ENCODE measurements around the gene TTL.

TTL gene

DNA sequence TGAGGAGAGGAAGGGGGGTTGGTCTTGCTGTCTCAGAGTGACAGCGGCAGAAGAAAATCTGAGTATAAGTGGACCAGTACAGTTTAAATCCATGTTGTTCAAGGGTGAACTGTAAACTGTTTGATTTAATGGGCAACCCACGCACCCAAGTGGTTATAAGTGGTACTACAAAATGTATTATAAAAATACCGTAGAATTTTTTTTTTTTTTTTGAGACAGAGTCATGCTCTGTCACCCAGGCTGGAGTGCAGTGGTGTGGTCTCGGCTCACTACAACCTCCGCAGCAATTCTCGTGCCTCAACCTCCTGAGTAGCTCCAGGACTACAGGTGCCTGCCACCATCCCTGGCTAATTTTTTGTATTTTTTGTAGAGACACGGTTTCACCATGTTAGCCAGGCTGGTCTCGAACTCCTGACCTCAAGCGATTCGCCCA is 100.4 kb downstream of the TTL start:
- no peaks in the 10 kb centered on the region for H3K27me3 ChIP-seq (replicated peaks; ENCODE audit: control insufficient read depth, insufficient read depth, low read length)
- H3K36me3 ChIP-seq (ENCODE audit: control insufficient read depth, insufficient read depth, low read length), result peaks cover 4% of the 10 kb centered on the region
- H3K4me3 ChIP-seq (replicated peaks; ENCODE audit: low read depth, low read length), result no peak overlapping the region
- DNase-seq (ENCODE audit: extremely low read depth, insufficient read length), result no peak
- peak; percentile 41 for TF ChIP-seq CTCF (IDR thresholded peaks at IDR 0.05; ENCODE audit: insufficient read depth, low read length, poor library complexity, severe bottlenecking)

GRCh38 chr2:112583497-112584133 is 101.7 kb downstream of the TTL start:
- TF ChIP-seq CTCF (IDR thresholded peaks at IDR 0.05; ENCODE audit: insufficient read depth, low read length, poor library complexity, severe bottlenecking), result no peak
- DNase-seq (ENCODE audit: extremely low read depth, insufficient read length), result no peak
- H3K27me3 ChIP-seq (replicated peaks; ENCODE audit: control insufficient read depth, insufficient read depth, low read length), result no peaks in the 10 kb centered on the region
- peak overlapping the region; percentile 88 for H3K4me3 ChIP-seq (replicated peaks; ENCODE audit: low read depth, low read length)
- peaks cover 4% of the 10 kb centered on the region for H3K36me3 ChIP-seq (ENCODE audit: control insufficient read depth, insufficient read depth, low read length)

GRCh38 chr2:112584134-112584890 is 102.4 kb downstream of the TTL start, which contains the start of gene CHCHD5:
Gene CHCHD5 (plus strand): TSS chr2:112584609. CDS start chr2:112584648, 39 bp downstream.
- peak; percentile 3 for TF ChIP-seq CTCF (IDR thresholded peaks at IDR 0.05; ENCODE audit: insufficient read depth, low read length, poor library complexity, severe bottlenecking)
- Histone ChIP-seq H3K27me3 (replicated peaks; ENCODE audit: control insufficient read depth, insufficient read depth, low read length) (no peaks in the 10 kb centered on the region), H3K36me3 (ENCODE audit: control insufficient read depth, insufficient read depth, low read length) (peaks cover 4% of the 10 kb centered on the region), H3K4me3 (replicated peaks; ENCODE audit: low read depth, low read length) (peak within 1 kb of the TSS; percentile 88)
- peak; percentile 93 for DNase-seq (ENCODE audit: extremely low read depth, insufficient read length)

DNA sequence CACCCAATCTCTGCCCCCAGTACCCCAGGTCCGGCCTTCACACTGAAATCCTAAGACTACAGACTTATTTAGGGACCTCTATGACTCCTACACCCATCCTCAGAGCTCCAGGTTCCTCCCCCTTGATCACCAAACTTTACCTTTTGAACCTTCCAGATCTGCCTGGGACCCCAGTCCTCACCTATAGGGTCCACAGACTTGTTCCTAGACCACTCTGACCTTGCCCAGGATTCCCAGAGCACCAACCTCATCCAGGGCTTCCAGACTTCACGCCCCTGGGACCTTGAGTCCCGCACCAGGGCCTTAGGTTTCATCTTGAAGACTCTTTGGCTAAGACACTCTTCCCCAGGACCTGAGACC is 102.9 kb downstream of the TTL start:
- peak overlapping the region; percentile 88 for H3K4me3 ChIP-seq (replicated peaks; ENCODE audit: low read depth, low read length)
- no peak for TF ChIP-seq CTCF (IDR thresholded peaks at IDR 0.05; ENCODE audit: insufficient read depth, low read length, poor library complexity, severe bottlenecking)

GRCh38 chr2:112585400-112585799 is 103.4 kb downstream of the TTL start:
- Histone ChIP-seq H3K4me3 (replicated peaks; ENCODE audit: low read depth, low read length) (peak overlapping the region; percentile 88), H3K36me3 (ENCODE audit: control insufficient read depth, insufficient read depth, low read length) (peaks cover 4% of the 10 kb centered on the region), H3K27me3 (replicated peaks; ENCODE audit: control insufficient read depth, insufficient read depth, low read length) (no peaks in the 10 kb centered on the region)
- DNase-seq (ENCODE audit: extremely low read depth, insufficient read length), result no peak
- TF ChIP-seq CTCF (IDR thresholded peaks at IDR 0.05; ENCODE audit: insufficient read depth, low read length, poor library complexity, severe bottlenecking), result no peak

More for the DNA sequence above, 102.9 kb downstream of the TTL start:
- Histone ChIP-seq H3K36me3 (ENCODE audit: control insufficient read depth, insufficient read depth, low read length) (peaks cover 4% of the 10 kb centered on the region), H3K27me3 (replicated peaks; ENCODE audit: control insufficient read depth, insufficient read depth, low read length) (no peaks in the 10 kb centered on the region)
- no peak for DNase-seq (ENCODE audit: extremely low read depth, insufficient read length)

Measured in GM06990 (cell line).